ENCODE data around the gene ALAS1. TPM values are rescaled to one million over a fixed set of nuclear protein-coding genes. Genes with fewer than 3 reads are reported as not detected.
"Not testable (repeated sequence)": the region's sequence is repeated elsewhere in the genome, so short reads cannot be mapped to it uniquely, and the experiment has no call there.

ALAS1 gene
- 10 to 100 TPM; 17.5 to 43.1 (median 32.2) TPM for total RNA-seq

- peak; percentile 85 to 98 for DNase-seq (ENCODE audit: low spot score in 2 of 2)
- intact Hi-C loops (cut with DNase I; ENCODE audit: low total_unique reads): loop anchor here (5.0 kb wide), 1 partner anchor 744 kb away; no protein-coding TSS in a partner anchor
Measured at GRCh38 chr3:52197842-52198625, at the start of gene ALAS1. TSS of gene ALAS1 (plus strand) at chr3:52198160. CDS start at chr3:52199242, 1,082 bp downstream.

GRCh38 chr3:52149021-52149420 lies 48.9 kb upstream of the ALAS1 start:
- WGBS, 2 donors: 92 to 95% methylated on average over 7 to 8 of the region's 8 CpGs
- TF ChIP-seq CTCF (IDR thresholded peaks at IDR 0.05) (no peak), POLR2A (IDR thresholded peaks at IDR 0.05) (no peak)
- no peak for DNase-seq (ENCODE audit: low spot score in 2 of 2)
- no peak overlapping the region for H3K4me3 ChIP-seq (ENCODE audit: low read depth, poor library complexity, severe bottlenecking)
- intact Hi-C loops (cut with DNase I; ENCODE audit: low total_unique reads): no loop called here

More at GRCh38 chr3:52197842-52198625, at the start of gene ALAS1:
- 1% methylated on average over 36 to 70 of the region's 71 CpGs for WGBS, 2 donors
- TF ChIP-seq CTCF (IDR thresholded peaks at IDR 0.05) (no peak), POLR2A (IDR thresholded peaks at IDR 0.05) (peak in 1 of 2 donors; percentile 41)
- H3K4me3 ChIP-seq (ENCODE audit: low read depth, poor library complexity, severe bottlenecking): peak within 1 kb of the TSS; percentile 88

- intact Hi-C loops (cut with DNase I; ENCODE audit: low total_unique reads): no loop called here
- 88 to 91% methylated on average over 10 to 11 of the region's 11 CpGs for WGBS, 2 donors
- H3K4me3 ChIP-seq (ENCODE audit: low read depth, poor library complexity, severe bottlenecking): no peak overlapping the region
- TF ChIP-seq POLR2A (IDR thresholded peaks at IDR 0.05): no peak
- TF ChIP-seq CTCF (IDR thresholded peaks at IDR 0.05): no peak
- no peak for DNase-seq (ENCODE audit: low spot score in 2 of 2)
Measured at GRCh38 chr3:52149726-52150125, 48.2 kb upstream of the ALAS1 start.

GRCh38 chr3:52150357-52150756 lies 47.6 kb upstream of the ALAS1 start:
- no peak overlapping the region for H3K4me3 ChIP-seq (ENCODE audit: low read depth, poor library complexity, severe bottlenecking)
- TF ChIP-seq POLR2A (IDR thresholded peaks at IDR 0.05) (no peak), CTCF (IDR thresholded peaks at IDR 0.05) (no peak)
- no peak for DNase-seq (ENCODE audit: low spot score in 2 of 2)
- WGBS, 2 donors: 94 to 97% methylated on average over 3 of the region's 3 CpGs
- intact Hi-C loops (cut with DNase I; ENCODE audit: low total_unique reads): no loop called here

- WGBS, 2 donors: 85 to 88% methylated on average over 4 of the region's 4 CpGs
- intact Hi-C loops (cut with DNase I; ENCODE audit: low total_unique reads): no loop called here
- H3K4me3 ChIP-seq (ENCODE audit: low read depth, poor library complexity, severe bottlenecking): no peak overlapping the region
- TF ChIP-seq POLR2A (IDR thresholded peaks at IDR 0.05): no peak
- no peak for TF ChIP-seq CTCF (IDR thresholded peaks at IDR 0.05)
- DNase-seq (ENCODE audit: low spot score in 2 of 2): no peak
Measured at GRCh38 chr3:52150860-52151259, 47.1 kb upstream of the ALAS1 start.

- DNase-seq (ENCODE audit: low spot score in 2 of 2); intact Hi-C loops (cut with DNase I; ENCODE audit: low total_unique reads); H3K4me3 ChIP-seq (ENCODE audit: low read depth, poor library complexity, severe bottlenecking): not testable (repeated sequence)
- 93 to 96% methylated on average over 4 of the region's 4 CpGs for WGBS, 2 donors
Measured at GRCh38 chr3:52151991-52152390, 46.0 kb upstream of the ALAS1 start.

All from lower leg skin (tissue), 4 donors.